SK-N-MC (cell line): Measurements from ENCODE around the gene ACR.
"Not testable (repeated sequence)": the region's sequence is repeated elsewhere in the genome, so short reads cannot be mapped to it uniquely, and the experiment has no call there.

ENCODE experiments used
- EZH2 ChIP-seq: fragments of 200-600 bp; sonication (generic); IDR thresholded peaks from one replicate; pipeline ENCODE4 v1.6.1; 2017; ENCODE audit warnings: antibody characterized with exemption
- FOXP2 ChIP-seq: optimal IDR thresholded peaks from 2 replicates; pipeline ENCODE3; 2011; ENCODE audit warnings: mild to moderate bottlenecking, moderate library complexity; ENCODE audit not compliant: insufficient read depth; ENCODE audit errors: extremely low read length, control extremely low read depth
- POLR2AphosphoS5 ChIP-seq: IDR thresholded peaks from 2 replicates; pipeline ENCODE4 v1.6.1; 2012; ENCODE audit warnings: mild to moderate bottlenecking, low read depth, low read length, borderline replicate concordance

- TF ChIP-seq EZH2, POLR2AphosphoS5, FOXP2: not testable (repeated sequence)
Observed at GRCh38 chr22:50759597-50760341, 21.8 kb downstream of the ACR start.
